NCI-H2227 treated with DMSO at 0.1 percent for 48 hours (cell line): ENCODE data around the gene GPAM.

Experiments
- DNase-seq: peaks from one replicate; lab custom pipeline; 2025; lab: John Stamatoyannopoulos, UW

The GPAM gene

GRCh38 chr10:112182784-112183328 lies 709 bp downstream of the GPAM start:
- no peak for DNase-seq

GRCh38 chr10:112177247-112177646 lies 6.3 kb downstream of the GPAM start:
- DNase-seq = no peak

- DNase-seq = no peak
Observed at GRCh38 chr10:112176543-112176942, 7.0 kb downstream of the GPAM start.

DNA sequence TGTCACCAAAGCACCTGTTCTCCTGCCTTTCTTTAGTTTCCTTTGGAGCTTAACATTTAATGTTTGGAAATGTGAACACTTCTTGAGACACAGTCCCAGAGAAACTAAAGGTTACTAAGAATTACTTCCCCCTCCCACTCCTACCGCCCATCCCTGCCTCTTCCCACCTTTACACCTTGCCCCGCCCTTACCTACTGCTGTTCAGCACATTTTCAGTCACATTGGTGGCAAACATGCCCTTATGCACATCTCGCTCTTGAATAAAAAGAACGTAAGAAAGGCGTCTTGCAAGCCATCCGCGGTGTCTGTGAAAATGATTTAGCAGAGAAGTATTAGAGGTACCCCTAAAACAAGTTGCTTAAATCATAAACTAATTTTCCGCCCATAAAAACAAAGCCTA lies 8.2 kb downstream of the GPAM start:
- no peak for DNase-seq

DNA sequence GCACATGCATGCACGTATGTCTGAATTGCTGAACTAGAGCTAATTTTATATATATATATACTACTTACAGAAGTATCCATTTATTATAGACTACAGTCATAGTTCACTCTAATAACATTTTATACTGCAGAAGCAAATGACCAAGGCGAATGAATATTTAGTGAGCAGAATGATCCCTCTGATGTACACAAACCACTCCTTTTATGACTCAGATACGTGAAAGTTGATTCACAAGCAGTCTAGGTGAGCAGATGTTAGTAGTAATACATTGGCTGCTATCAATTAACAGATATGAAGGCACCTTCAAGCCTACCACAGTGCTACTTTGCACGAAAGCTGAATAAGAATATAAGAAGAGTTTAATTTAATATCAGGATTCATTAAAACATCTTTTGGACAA lies 10.4 kb downstream of the GPAM start:
- DNase-seq = no peak

GRCh38 chr10:112168733-112169132 lies 14.8 kb downstream of the GPAM start:
- DNase-seq = no peak

- DNase-seq = no peak
Observed at GRCh38 chr10:112166800-112167199, 16.8 kb downstream of the GPAM start.

DNA sequence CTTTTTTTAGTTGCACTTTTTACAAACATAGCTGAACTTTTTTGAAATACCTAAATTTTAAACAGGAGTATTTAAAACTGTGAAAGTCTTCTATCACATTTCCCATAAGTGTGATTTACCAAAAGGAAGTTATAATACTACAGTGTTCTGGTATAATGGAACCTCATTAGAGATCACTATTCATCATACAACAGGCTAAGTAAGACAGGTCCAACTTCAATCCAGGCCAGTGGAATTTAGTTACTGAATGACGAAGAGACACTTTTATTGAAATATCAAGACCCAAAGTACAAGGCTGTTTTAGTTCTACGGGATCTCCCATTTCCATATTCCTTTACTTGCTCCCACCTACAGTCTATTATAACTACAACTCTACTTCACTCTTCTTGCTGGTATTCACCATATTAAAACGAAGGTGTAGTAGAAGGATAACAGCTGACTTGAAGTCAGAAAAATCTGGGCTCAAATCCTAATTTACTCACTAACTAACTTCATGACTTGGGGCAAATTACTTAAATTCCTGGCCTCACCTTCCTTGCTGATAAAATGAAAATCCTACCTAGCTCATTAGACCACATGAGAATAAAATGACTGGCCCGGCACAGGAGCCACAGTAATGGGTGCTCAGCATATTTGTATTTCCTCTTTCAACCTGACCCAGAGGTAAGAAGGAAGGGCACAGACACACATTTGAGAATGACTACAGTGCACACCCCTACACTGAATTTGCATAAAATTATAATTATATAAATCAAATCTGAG lies 21.6 kb downstream of the GPAM start:
- no peak for DNase-seq

DNA sequence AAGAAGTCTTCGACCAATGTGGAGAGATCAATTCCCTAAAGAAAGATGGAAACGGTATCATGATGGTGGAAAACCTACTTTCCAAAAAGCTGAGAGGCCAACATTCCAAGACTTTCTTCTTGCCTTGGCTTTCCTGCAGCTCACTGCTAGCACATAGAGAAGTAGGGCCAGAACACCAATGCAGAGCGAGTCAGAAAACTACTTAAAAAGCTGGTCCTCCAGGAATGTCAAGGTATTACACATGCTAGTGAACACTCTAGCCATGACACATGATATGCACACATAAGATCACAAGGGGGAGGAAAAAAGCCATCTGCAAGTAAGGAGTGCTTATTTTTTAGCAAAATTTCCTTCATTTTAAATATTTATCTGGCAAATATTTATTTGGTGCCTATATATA lies 22.7 kb downstream of the GPAM start:
- no peak for DNase-seq

- DNase-seq = no peak
Observed at GRCh38 chr10:112159469-112159868, 24.1 kb downstream of the GPAM start.

GRCh38 chr10:112151524-112152039 lies 32.0 kb downstream of the GPAM start:
- DNase-seq = no peak

DNA sequence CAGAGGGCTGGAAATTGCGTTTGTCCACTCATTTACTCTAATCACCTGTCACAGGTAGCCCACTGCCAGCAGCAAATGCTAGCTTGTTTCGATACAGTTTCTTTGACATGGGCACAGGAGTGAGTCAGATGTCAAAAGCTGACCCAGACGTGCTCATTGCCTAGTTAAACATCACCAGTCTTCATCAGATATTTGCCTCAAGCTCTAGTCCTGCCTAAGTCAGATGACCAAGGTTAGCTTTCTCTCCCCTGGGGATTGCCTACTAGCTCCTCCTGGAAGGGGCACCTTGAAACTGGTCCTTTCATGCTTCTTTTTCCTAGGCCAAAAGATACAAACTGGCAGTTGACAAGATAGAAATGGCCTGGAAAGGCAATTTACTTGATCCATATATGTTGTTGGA lies 35.2 kb downstream of the GPAM start:
- DNase-seq = no peak

GRCh38 chr10:112146799-112147198 lies 36.8 kb downstream of the GPAM start:
- no peak for DNase-seq

- DNase-seq = no peak
Observed at GRCh38 chr10:112145263-112145662, 38.3 kb downstream of the GPAM start.

GRCh38 chr10:112143420-112143819 lies 40.1 kb downstream of the GPAM start:
- DNase-seq = no peak

DNA sequence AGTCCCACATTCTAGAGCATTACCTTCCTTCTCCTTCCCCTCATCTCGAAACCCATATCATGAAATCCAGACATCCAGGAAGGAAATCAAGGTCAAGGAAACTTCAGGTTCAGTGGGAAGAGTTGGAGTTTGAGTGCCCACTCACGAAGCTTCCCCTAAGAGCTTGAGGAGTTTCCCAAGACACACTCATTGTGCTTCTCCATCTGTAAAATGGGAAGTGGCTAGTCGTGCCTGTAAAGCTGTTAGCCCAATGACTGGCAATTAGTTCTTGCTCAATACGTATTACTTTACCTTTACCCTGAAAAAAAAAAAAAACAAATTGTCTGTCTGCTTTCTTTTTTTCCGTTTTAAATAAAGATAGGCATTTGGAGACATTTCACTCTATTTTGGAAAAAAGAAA lies 42.3 kb downstream of the GPAM start:
- DNase-seq = no peak

DNA sequence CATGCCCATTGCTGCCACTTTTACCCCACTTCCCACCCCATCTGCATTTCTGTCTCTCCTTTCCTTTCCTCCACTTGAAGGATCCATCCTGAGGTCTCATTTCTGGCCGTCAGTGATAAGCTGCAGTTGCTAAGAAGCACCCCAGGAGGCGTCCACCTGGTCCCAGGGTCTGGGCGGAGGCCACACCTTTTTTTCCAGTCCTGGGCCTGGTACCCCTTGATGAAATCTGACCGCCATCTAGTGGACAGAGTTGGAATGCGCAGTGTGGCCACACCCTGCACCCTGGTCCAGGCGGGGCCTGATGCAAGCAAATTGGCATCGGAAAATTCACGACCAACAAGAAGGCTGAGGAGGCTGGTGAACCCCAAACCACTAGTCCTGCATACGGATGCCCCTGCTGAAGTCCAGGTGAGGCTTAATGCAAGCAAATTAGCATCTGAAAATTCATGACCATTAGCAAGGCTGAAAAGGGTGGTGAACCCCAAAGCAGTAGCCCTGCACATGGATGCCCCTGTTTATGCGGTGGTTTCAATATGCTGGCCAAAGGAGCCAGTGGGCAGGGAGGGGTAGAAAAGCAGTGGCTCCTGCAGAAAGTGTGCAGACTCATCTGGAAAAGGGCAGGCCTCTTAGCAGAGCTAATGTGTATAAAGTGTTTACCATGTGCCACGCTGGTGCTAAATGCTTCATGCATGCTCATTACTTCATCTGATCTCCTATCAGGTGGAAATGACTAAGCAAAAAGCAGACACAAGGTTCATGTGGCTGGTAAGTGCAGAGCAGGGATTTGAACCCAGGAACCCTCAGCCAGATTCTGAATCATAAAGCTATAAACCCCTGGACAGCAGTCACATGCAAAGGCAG lies 43.2 kb downstream of the GPAM start:
- DNase-seq = peak; percentile 38

DNA sequence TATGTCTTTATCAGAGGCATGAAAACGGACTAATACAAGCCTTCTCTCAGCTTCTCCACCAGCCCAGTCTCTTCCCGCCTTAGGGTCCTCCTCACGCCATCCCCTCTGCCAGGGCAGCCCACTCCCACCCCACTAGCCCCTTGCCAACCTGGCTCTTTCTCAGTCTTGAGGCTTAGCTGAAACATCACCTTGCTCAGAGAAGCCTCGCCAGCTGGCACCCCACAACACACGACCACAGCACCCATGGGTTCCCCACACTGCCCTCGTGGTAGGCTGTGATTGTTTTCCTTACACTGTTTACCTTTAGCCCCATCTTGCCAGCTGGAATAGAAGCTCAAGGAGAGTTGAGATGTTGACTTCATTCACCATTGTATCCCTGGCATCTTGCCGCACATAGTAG lies 44.4 kb downstream of the GPAM start:
- DNase-seq = no peak

- DNase-seq = peak; percentile 41
Observed at GRCh38 chr10:112137154-112137987, 46.2 kb downstream of the GPAM start.

DNA sequence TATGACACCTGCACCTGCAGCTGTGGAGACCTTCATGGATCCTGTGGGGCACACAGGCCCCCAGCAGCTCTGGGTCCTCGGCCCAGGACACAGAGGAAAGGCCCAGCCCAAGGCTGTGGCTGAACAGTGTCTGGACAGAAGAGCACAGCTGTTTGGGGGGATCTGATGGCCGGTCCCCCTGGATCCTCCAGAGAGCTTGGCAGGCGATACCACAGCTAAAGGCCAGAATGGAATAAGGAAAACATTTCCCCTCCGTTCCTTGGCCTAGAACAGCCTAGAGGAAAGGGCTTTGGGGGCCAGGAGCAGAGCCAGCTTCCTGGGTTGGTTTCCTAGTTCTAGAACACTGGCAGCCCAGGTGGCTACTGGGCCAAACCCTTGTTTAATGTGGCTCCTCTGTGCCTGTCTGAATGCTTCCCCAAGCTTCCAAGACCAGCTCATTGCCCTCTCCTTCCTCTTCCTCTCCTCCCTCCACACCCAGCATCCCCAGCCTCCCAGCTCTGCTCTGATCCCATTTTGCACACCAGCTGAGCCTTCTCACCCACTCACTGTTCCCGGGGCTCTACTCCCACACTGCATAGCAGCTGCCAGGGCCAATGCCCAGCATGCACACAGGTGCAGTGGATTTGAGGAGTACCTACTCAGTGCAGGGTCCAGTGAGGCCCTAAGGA lies 46.9 kb downstream of the GPAM start:
- no peak for DNase-seq

DNA sequence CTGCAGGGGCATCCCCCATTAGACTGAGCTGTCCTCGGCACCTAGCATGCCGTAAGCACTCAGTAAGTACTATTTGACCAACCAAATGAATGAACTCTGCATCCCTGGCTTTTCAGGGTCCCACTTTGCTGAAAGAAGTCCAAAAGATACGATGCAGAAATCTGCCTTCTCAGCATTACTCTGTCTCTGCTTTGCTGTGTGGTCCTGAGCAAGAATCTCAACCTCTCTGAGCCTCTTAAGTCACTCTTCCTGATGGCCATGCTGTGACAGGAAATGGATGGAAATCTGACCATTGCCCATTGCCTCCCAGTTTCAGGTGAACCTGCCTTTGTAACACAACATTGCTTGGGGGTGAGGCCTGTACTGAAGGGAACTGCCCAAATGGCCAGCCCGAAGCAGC lies 48.0 kb downstream of the GPAM start:
- no peak for DNase-seq
